BJ (cell line): Measurements from ENCODE around the gene ELAVL1. TPM values are rescaled to one million over a fixed set of nuclear protein-coding genes. Genes with fewer than 3 reads are reported as not detected.

Experiments used
- CTCF ChIA-PET: fragments of 350-600 bp; formaldehyde crosslinking; extraction: SDS; loops from one replicate; lab custom pipeline; 2021; ENCODE audit warnings: antibody characterized with exemption, inconsistent platforms; lab: Yijun Ruan, JAX
- POLR2A ChIA-PET: fragments of 300-600 bp; sonication (Branson Sonifier 250); formaldehyde crosslinking; extraction: SDS; loops from one replicate; lab custom pipeline; 2021; ENCODE audit warnings: antibody characterized with exemption; lab: Charles Lee
- DNase-seq: peaks from one replicate; pipeline ENCODE4 v3.0.0-alpha.2; 2011; ENCODE audit warnings: low read depth
- H3K27me3 ChIP-seq: 2 replicates; pipeline ENCODE4 v1.6.0; 2011; ENCODE audit warnings: low read length; ENCODE audit not compliant: control insufficient read depth, insufficient read depth
- H3K36me3 ChIP-seq: 2 replicates; pipeline ENCODE4 v1.5.1; 2011; ENCODE audit warnings: low read length; ENCODE audit not compliant: control insufficient read depth, insufficient read depth
- H3K4me3 ChIP-seq: 2 replicates; pipeline ENCODE4 v1.5.1; 2011; ENCODE audit warnings: low read depth, mild to moderate bottlenecking, control low read depth, low read length
- CTCF ChIP-seq: IDR thresholded peaks from 2 replicates; pipeline ENCODE4 v1.5.1; 2011; ENCODE audit warnings: low read depth, mild to moderate bottlenecking, control low read depth, inconsistent platforms, low read length, moderate library complexity; ENCODE audit not compliant: insufficient read depth
- polyA plus RNA-seq: library from polyadenylated mRNA; depleted of rRNA; stranded (reverse); fragments of >200 nt; gene quantifications from 2 replicates; pipeline ENCODE4 v1.2.3, GENCODE V29; 2011

Gene ELAVL1
- polyA plus RNA-seq, 1 experiment, result 41.2 TPM

DNA sequence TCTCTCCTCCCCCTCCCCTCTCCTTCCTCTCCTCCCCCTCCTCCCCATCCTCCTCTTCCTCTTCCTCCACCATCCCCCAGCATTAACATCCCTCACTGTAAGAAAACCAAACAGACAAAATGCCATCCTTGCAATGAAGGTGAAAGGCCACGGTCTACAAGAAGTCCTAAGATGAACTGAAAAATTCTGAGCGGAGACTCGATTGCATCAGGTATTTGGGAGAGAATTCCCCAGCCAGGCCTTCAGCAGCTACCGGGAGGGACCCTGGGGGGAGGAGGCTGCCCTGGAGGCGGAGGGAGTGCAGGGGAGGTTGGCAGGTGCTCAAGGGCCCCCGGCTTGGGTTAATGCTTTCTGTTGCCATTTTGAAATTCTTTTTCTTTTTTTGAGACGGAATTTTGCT, 51.9 kb downstream of the ELAVL1 start:
- DNase-seq, result no peak
- Histone ChIP-seq H3K4me3 (no peak overlapping the region), H3K27me3 (no peaks in the 10 kb centered on the region), H3K36me3 (0 out of 2 replicates have a peak, but pooled peaks cover 2% of the 10 kb centered on the region)
- POLR2A ChIA-PET, result no interaction called here
- TF ChIP-seq CTCF, result no peak
- CTCF ChIA-PET, result interaction anchor here (1.5 to 2.2 kb wide), 3 partner anchors 9 to 36 kb away, joined by 3 to 11 read pairs (median 8); partner anchors contain the start of gene TIMM44

DNA sequence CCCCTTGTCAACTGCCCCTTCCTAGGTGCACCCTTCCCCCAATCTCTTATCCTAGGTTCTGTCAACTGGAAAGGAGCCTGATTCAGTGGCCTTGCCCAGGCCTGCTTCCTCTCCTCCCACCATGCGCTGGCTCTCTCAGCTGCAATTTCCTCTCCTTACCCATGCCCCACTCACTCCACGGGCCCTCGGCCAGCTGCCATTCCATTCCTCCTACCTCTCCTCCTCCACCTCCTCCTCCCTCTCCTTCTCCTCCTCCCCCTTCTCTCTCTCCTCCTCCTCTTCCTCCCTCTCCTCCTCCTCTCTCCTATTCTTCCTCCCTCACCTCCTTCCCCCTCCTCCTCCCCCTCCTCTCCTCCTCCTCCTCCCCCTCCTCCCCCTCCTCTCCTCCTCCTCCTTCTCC, 52.4 kb downstream of the ELAVL1 start:
- Histone ChIP-seq H3K4me3 (no peak overlapping the region), H3K36me3 (no peaks in the 10 kb centered on the region), H3K27me3 (no peaks in the 10 kb centered on the region)
- TF ChIP-seq CTCF, result no peak
- no peak for DNase-seq
- CTCF ChIA-PET, result interaction anchor here (0.9 to 2.2 kb wide), 4 partner anchors 9 to 49 kb away, joined by 3 to 11 read pairs (median 6); partner anchors contain the start of gene TIMM44
- POLR2A ChIA-PET, result no interaction called here

- TF ChIP-seq CTCF, result no peak
- no peaks in the 10 kb centered on the region for H3K27me3 ChIP-seq
- no peak for DNase-seq
- CTCF ChIA-PET, result no interaction called here
- H3K36me3 ChIP-seq, result no peaks in the 10 kb centered on the region
- POLR2A ChIA-PET, result no interaction called here
- no peak overlapping the region for H3K4me3 ChIP-seq
Observed at GRCh38 chr19:7947939-7948338, 57.5 kb downstream of the ELAVL1 start.

GRCh38 chr19:7944177-7944761, 61.2 kb downstream of the ELAVL1 start:
- peak; percentile 83 for TF ChIP-seq CTCF
- ChIA-PET CTCF (interaction anchor here (0.7 to 3.6 kb wide), 34 partner anchors 8 to 325 kb away, joined by 3 to 57 read pairs (median 4); partner anchors contain the start of genes ELAVL1, MAP2K7 and SNAPC2), POLR2A (interaction anchor here (0.6 to 1.1 kb wide), 3 partner anchors 24 to 312 kb away, joined by 3 to 6 read pairs (median 3); partner anchors contain the start of gene SNAPC2)
- Histone ChIP-seq H3K27me3 (no peaks in the 10 kb centered on the region), H3K4me3 (peak overlapping the region; percentile 43), H3K36me3 (peaks cover 12% of the 10 kb centered on the region)
- DNase-seq, result no peak

GRCh38 chr19:7943444-7944176, 61.8 kb downstream of the ELAVL1 start, which contains the start of gene TIMM44:
Gene TIMM44, minus strand, starts transcription at chr19:7943666. Its CDS starts 15 bp downstream, at chr19:7943651.
- no peak for TF ChIP-seq CTCF
- CTCF ChIA-PET, result interaction anchor here (0.7 to 3.6 kb wide), 27 partner anchors 8 to 474 kb away, joined by 3 to 57 read pairs (median 5); partner anchors contain the start of genes ELAVL1, MAP2K7 and SNAPC2
- H3K36me3 ChIP-seq, result peaks cover 13% of the 10 kb centered on the region
- peak; percentile 98 for DNase-seq
- POLR2A ChIA-PET, result interaction anchor here (0.6 to 1.1 kb wide), 3 partner anchors 23 to 313 kb away, joined by 3 to 6 read pairs (median 3); partner anchors contain the start of gene SNAPC2
- no peaks in the 10 kb centered on the region for H3K27me3 ChIP-seq
- H3K4me3 ChIP-seq, result peak within 1 kb of the TSS; percentile 98
